ENCODE data around the gene SLC37A2. TPM values are rescaled to one million over a fixed set of nuclear protein-coding genes. Genes with fewer than 3 reads are reported as not detected.

The SLC37A2 gene
- total RNA-seq, 1 experiment from 2014 or later: 2.2 TPM

GRCh38 chr11:125111001-125111342, 47.9 kb downstream of the SLC37A2 start:
- peak; percentile 24 for DNase-seq (ENCODE audit: low spot score)

GRCh38 chr11:125111343-125112207, 48.5 kb downstream of the SLC37A2 start, which contains the start of gene TMEM218:
Gene TMEM218, minus strand, starts transcription at chr11:125111626. Its CDS starts 9,385 bp downstream, at chr11:125102241.
- H3K4me3 Mint-ChIP-seq: peak within 1 kb of the TSS; percentile 98
- peak; percentile 99 for ATAC-seq
- peaks cover 23% of the 10 kb centered on the region for H3K9me3 Mint-ChIP-seq
- CTCF ChIA-PET: interaction anchor here (0.6 to 4.3 kb wide), 20 partner anchors 13 to 478 kb away, joined by 3 to 45 read pairs (median 4); no protein-coding TSS in a partner anchor
- POLR2A ChIA-PET: interaction anchor here (0.6 to 1.1 kb wide), 5 partner anchors 13 to 260 kb away, joined by 3 read pairs; no protein-coding TSS in a partner anchor
- peaks cover 12% of the 10 kb centered on the region for H3K36me3 Mint-ChIP-seq
- peaks cover 14% of the 10 kb centered on the region for H3K4me1 Mint-ChIP-seq
- peak; percentile 98 for DNase-seq (ENCODE audit: low spot score)
- no peaks in the 10 kb centered on the region; the same call in 1 of the 2 replicates for H3K27me3 Mint-ChIP-seq (ENCODE audit: low read depth)
- peak within 1 kb of the TSS; percentile 98 for H3K27ac Mint-ChIP-seq
- TF ChIP-seq JAZF1 (CRISPR knock-in tag; IDR thresholded peaks at IDR 0.05): no peak
- TF ChIP-seq NR3C1 (CRISPR knock-in tag; conservative IDR thresholded peaks at IDR 0.05; ENCODE audit: low read depth): no peak
- TF ChIP-seq TP53 (CRISPR knock-in tag; IDR thresholded peaks at IDR 0.05): no peak
- no peak for TF ChIP-seq ESRRA (CRISPR knock-in tag; IDR thresholded peaks at IDR 0.05; ENCODE audit: borderline replicate concordance)
- peak; percentile 44; the same call in 1 of the 2 replicates for TF ChIP-seq GABPB1 (CRISPR knock-in tag; IDR thresholded peaks at IDR 0.05)
- peak; percentile 86 for TF ChIP-seq NFYB (CRISPR knock-in tag; conservative IDR thresholded peaks at IDR 0.05; ENCODE audit: low read depth)
- no peak for TF ChIP-seq OVOL2 (CRISPR knock-in tag; IDR thresholded peaks at IDR 0.05; ENCODE audit: borderline replicate concordance)
- no peak for TF ChIP-seq IRF2 (CRISPR knock-in tag; IDR thresholded peaks at IDR 0.05; ENCODE audit: borderline replicate concordance, low read depth)
- TF ChIP-seq EMX1 (CRISPR knock-in tag; IDR thresholded peaks at IDR 0.05): no peak
- TF ChIP-seq TEAD4 (CRISPR knock-in tag; IDR thresholded peaks at IDR 0.05): no peak
- TF ChIP-seq NFE2L1 (CRISPR knock-in tag; IDR thresholded peaks at IDR 0.05): peak; percentile 75
- TF ChIP-seq, protein P1, sequence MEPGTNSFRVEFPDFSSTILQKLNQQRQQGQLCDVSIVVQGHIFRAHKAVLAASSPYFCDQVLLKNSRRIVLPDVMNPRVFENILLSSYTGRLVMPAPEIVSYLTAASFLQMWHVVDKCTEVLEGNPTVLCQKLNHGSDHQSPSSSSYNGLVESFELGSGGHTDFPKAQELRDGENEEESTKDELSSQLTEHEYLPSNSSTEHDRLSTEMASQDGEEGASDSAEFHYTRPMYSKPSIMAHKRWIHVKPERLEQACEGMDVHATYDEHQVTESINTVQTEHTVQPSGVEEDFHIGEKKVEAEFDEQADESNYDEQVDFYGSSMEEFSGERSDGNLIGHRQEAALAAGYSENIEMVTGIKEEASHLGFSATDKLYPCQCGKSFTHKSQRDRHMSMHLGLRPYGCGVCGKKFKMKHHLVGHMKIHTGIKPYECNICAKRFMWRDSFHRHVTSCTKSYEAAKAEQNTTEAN (CRISPR knock-in tag; IDR thresholded peaks at IDR 0.05): peak; percentile 72; the same call in 1 of the 2 replicates

More at GRCh38 chr11:125111001-125111342, 47.9 kb downstream of the SLC37A2 start:
- TF ChIP-seq MXD4 (CRISPR knock-in tag; IDR thresholded peaks at IDR 0.05; ENCODE audit: borderline replicate concordance) (no peak), CREM (CRISPR knock-in tag; IDR thresholded peaks at IDR 0.05) (no peak), KAT7 (CRISPR knock-in tag; IDR thresholded peaks at IDR 0.05; ENCODE audit: borderline replicate concordance) (no peak), ZNF138 (CRISPR knock-in tag; conservative IDR thresholded peaks at IDR 0.05) (no peak), ELF4 (CRISPR knock-in tag; IDR thresholded peaks at IDR 0.05; ENCODE audit: low read depth) (no peak), ARID4B (CRISPR knock-in tag; IDR thresholded peaks at IDR 0.05; ENCODE audit: borderline replicate concordance) (no peak), JUN (CRISPR knock-in tag; IDR thresholded peaks at IDR 0.05) (no peak), EMX1 (CRISPR knock-in tag; IDR thresholded peaks at IDR 0.05) (no peak), NFYB (CRISPR knock-in tag; conservative IDR thresholded peaks at IDR 0.05; ENCODE audit: low read depth) (no peak), ZNF671 (CRISPR knock-in tag; IDR thresholded peaks at IDR 0.05) (no peak), GRHL2 (CRISPR knock-in tag; IDR thresholded peaks at IDR 0.05; ENCODE audit: insufficient replicate concordance, severe bottlenecking) (no peak), E2F5 (CRISPR knock-in tag; IDR thresholded peaks at IDR 0.05) (no peak)
- TF ChIP-seq, protein P2, sequence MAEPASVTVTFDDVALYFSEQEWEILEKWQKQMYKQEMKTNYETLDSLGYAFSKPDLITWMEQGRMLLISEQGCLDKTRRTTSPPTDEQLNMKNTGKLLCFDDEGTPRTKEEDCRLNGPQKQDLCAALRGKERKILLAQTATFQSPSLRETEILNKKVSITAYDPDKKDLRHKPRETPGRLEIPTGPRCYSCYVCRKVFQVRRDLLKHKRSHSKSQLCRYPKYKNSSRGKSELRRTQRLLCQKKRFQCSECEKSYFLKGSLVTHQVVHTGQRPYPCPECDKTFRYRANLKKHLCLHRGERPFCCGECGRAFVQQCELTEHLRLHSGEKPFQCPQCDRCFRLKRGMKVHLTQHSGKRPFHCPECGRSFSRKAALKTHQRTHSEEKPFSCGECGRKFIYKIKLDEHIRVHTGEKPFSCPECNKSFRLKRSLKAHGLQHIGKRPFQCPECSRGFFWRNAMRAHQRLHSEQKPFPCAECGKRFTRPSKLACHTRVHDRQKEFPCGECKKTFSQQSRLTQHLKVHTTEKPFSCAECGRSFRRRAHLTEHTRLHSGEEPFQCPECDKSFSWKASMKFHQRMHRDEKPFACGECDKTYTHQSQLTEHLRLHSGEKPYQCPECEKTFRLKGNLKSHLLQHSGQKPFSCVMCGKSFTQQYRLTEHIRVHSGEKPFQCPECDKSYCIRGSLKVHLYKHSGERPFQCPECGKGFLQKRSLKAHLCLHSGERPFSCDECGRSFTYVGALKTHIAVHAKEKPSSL (CRISPR knock-in tag; conservative IDR thresholded peaks at IDR 0.05): no peak
- Mint-ChIP-seq H3K27ac (peak overlapping the region; percentile 98), H3K9me3 (peaks cover 29% of the 10 kb centered on the region), H3K4me1 (peaks cover 17% of the 10 kb centered on the region), H3K36me3 (peaks cover 17% of the 10 kb centered on the region), H3K4me3 (peak overlapping the region; percentile 98), H3K27me3 (ENCODE audit: low read depth) (no peaks in the 10 kb centered on the region; the same call in 1 of the 2 replicates)
- ChIA-PET CTCF (interaction anchor here (0.5 to 4.3 kb wide), 18 partner anchors 13 to 941 kb away, joined by 3 to 45 read pairs (median 4); no protein-coding TSS in a partner anchor), POLR2A (interaction anchor here (0.6 to 1.1 kb wide), 3 partner anchors 14 to 260 kb away, joined by 3 read pairs; no protein-coding TSS in a partner anchor)
- ATAC-seq: peak; percentile 7

Data from WTC11 (cell line).